Karpas-422 (cell line): Measurements from ENCODE around the gene SLC25A52. TPM values are rescaled to one million over a fixed set of nuclear protein-coding genes. Genes with fewer than 3 reads are reported as not detected.
"Not testable (repeated sequence)": the region's sequence is repeated elsewhere in the genome, so short reads cannot be mapped to it uniquely, and the experiment has no call there.

Source experiments
- DNase-seq: peaks from one replicate; pipeline ENCODE4 v3.0.0-alpha.2; 2015
- H2AFZ ChIP-seq: fragments of 200-600 bp; sonication (generic); 2 replicates; pipeline ENCODE4 v1.6.1; 2014; ENCODE audit warnings: antibody characterized with exemption, low read length, mixed read lengths
- H3K27ac ChIP-seq: fragments of 200-600 bp; sonication (generic); 2 replicates; pipeline ENCODE4 v1.5.1; 2014; ENCODE audit warnings: mild to moderate bottlenecking, low read length, moderate library complexity
- H3K27me3 ChIP-seq: fragments of 200-600 bp; sonication (generic); 2 replicates; pipeline ENCODE4 v1.6.1; 2014; ENCODE audit warnings: low read length, mixed read lengths
- H3K36me3 ChIP-seq: fragments of 200-600 bp; sonication (generic); 2 replicates; pipeline ENCODE4 v1.6.1; 2014; ENCODE audit warnings: low read length, mixed read lengths; ENCODE audit not compliant: insufficient read depth
- H3K4me1 ChIP-seq: fragments of 200-600 bp; sonication (generic); 2 replicates; pipeline ENCODE4 v1.6.1; 2014; ENCODE audit warnings: mild to moderate bottlenecking, low read length, mixed read lengths
- H3K4me2 ChIP-seq: fragments of 200-600 bp; sonication (generic); 2 replicates; pipeline ENCODE4 v1.6.1; 2014; ENCODE audit warnings: low read length, low read depth, mild to moderate bottlenecking; ENCODE audit not compliant: poor library complexity, severe bottlenecking
- H3K4me3 ChIP-seq: fragments of 200-600 bp; sonication (generic); 2 replicates; pipeline ENCODE4 v1.5.1; 2014; ENCODE audit warnings: mild to moderate bottlenecking, antibody characterized with exemption, low read length, mixed read lengths
- H3K79me2 ChIP-seq: fragments of 200-600 bp; sonication (generic); 2 replicates; pipeline ENCODE4 v1.6.1; 2014; ENCODE audit warnings: mild to moderate bottlenecking, low read length, mixed read lengths
- H3K9ac ChIP-seq: fragments of 200-600 bp; sonication (generic); 2 replicates; pipeline ENCODE4 v1.6.0; 2014; ENCODE audit warnings: low read length
- H3K9me2 ChIP-seq: fragments of 200-600 bp; sonication (generic), shearing (Covaris generic); replicated peaks from 2 replicates; pipeline ENCODE4 v1.6.0; 2014; ENCODE audit warnings: mild to moderate bottlenecking, low read length, moderate library complexity; ENCODE audit not compliant: insufficient read depth
- H3K9me3 ChIP-seq: fragments of 300-700, 200-600 bp; sonication (generic); 2 replicates; pipeline ENCODE4 v1.6.1; 2014; ENCODE audit warnings: low read length, mixed read lengths
- H4K20me1 ChIP-seq: fragments of 200-600 bp; sonication (generic); 2 replicates; pipeline ENCODE4 v1.6.1; 2014; ENCODE audit warnings: mild to moderate bottlenecking, antibody characterized with exemption, low read length, low read depth; ENCODE audit not compliant: insufficient read depth
- total RNA-seq: library from RNA; depleted of rRNA; stranded (reverse); fragments of >200 nt; shearing (Covaris generic); gene quantifications from 2 replicates; pipeline ENCODE4 v1.2.3, GENCODE V29; 2014; ENCODE audit warnings: low replicate concordance

The SLC25A52 gene
- total RNA-seq, 1 experiment from 2014 or later = not detected

GRCh38 chr18:31738460-31739407 is 21.9 kb downstream of the SLC25A52 start:
- H4K20me1 ChIP-seq = no peaks in the 10 kb centered on the region
- H3K9ac ChIP-seq = no peak overlapping the region
- peaks cover 5% of the 10 kb centered on the region; the same call in 1 of the 2 replicates for H3K9me3 ChIP-seq
- peak; percentile 36 for DNase-seq
- H3K4me2 ChIP-seq = no peak overlapping the region
- H3K79me2 ChIP-seq = no peaks in the 10 kb centered on the region
- peaks cover 15% of the 10 kb centered on the region for H3K4me1 ChIP-seq
- H3K27ac ChIP-seq = no peak overlapping the region
- no peak overlapping the region for H3K4me3 ChIP-seq
- no peaks in the 10 kb centered on the region for H3K9me2 ChIP-seq
- no peaks in the 10 kb centered on the region for H3K36me3 ChIP-seq
- no peak overlapping the region for H2AFZ ChIP-seq
- H3K27me3 ChIP-seq = no peaks in the 10 kb centered on the region

- Histone ChIP-seq H3K9me3 (peaks cover 5% of the 10 kb centered on the region; the same call in 1 of the 2 replicates), H3K27ac (no peak overlapping the region), H3K4me2 (no peak overlapping the region), H3K27me3 (no peaks in the 10 kb centered on the region), H3K4me1 (peaks cover 15% of the 10 kb centered on the region), H3K36me3 (no peaks in the 10 kb centered on the region), H3K4me3 (no peak overlapping the region), H3K9ac (no peak overlapping the region), H3K79me2 (no peaks in the 10 kb centered on the region), H4K20me1 (no peaks in the 10 kb centered on the region), H2AFZ (peak overlapping the region; percentile 47), H3K9me2 (no peaks in the 10 kb centered on the region)
- peak; percentile 61 for DNase-seq
Observed at GRCh38 chr18:31736630-31737029, 24.1 kb downstream of the SLC25A52 start.

GRCh38 chr18:31731628-31732027 is 29.1 kb downstream of the SLC25A52 start:
- Histone ChIP-seq H3K27me3 (no peaks in the 10 kb centered on the region), H3K36me3 (no peaks in the 10 kb centered on the region), H3K9me2 (no peaks in the 10 kb centered on the region), H4K20me1 (no peaks in the 10 kb centered on the region), H3K4me2 (no peak overlapping the region), H3K9me3 (no peaks in the 10 kb centered on the region), H2AFZ (no peak overlapping the region), H3K9ac (no peak overlapping the region), H3K79me2 (no peaks in the 10 kb centered on the region), H3K27ac (no peak overlapping the region), H3K4me3 (no peak overlapping the region), H3K4me1 (peaks cover 3% of the 10 kb centered on the region)
- no peak for DNase-seq

GRCh38 chr18:31729196-31729595 is 31.5 kb downstream of the SLC25A52 start:
- H2AFZ ChIP-seq = not testable (repeated sequence)

GRCh38 chr18:31723990-31724711 is 36.5 kb downstream of the SLC25A52 start:
- H3K4me1 ChIP-seq = no peaks in the 10 kb centered on the region
- no peaks in the 10 kb centered on the region for H3K36me3 ChIP-seq
- H4K20me1 ChIP-seq = no peaks in the 10 kb centered on the region
- H3K9ac ChIP-seq = no peak overlapping the region
- DNase-seq = no peak
- H3K9me3 ChIP-seq = 0 out of 2 replicates have a peak, but pooled peaks cover 5% of the 10 kb centered on the region
- H3K4me2 ChIP-seq = no peak overlapping the region
- H3K79me2 ChIP-seq = no peaks in the 10 kb centered on the region
- no peak overlapping the region for H3K27ac ChIP-seq
- H3K4me3 ChIP-seq = no peak overlapping the region
- H3K9me2 ChIP-seq = no peaks in the 10 kb centered on the region
- no peaks in the 10 kb centered on the region for H3K27me3 ChIP-seq
- H2AFZ ChIP-seq = no peak overlapping the region

More at GRCh38 chr18:31729196-31729595, 31.5 kb downstream of the SLC25A52 start:
- H3K4me2 ChIP-seq, H3K79me2 ChIP-seq, H3K9me2 ChIP-seq, H3K9ac ChIP-seq, DNase-seq, H3K4me1 ChIP-seq, H3K9me3 ChIP-seq, H3K36me3 ChIP-seq, H3K27me3 ChIP-seq, H3K4me3 ChIP-seq, H4K20me1 ChIP-seq, H3K27ac ChIP-seq: not testable (repeated sequence)

- H3K27me3 ChIP-seq = no peaks in the 10 kb centered on the region
- H3K9me2 ChIP-seq = no peaks in the 10 kb centered on the region
- H3K4me1 ChIP-seq = no peaks in the 10 kb centered on the region
- no peak overlapping the region for H2AFZ ChIP-seq
- H3K27ac ChIP-seq = no peak overlapping the region
- H3K4me2 ChIP-seq = no peak overlapping the region
- no peaks in the 10 kb centered on the region for H4K20me1 ChIP-seq
- H3K9ac ChIP-seq = no peak overlapping the region
- H3K36me3 ChIP-seq = no peaks in the 10 kb centered on the region
- 0 out of 2 replicates have a peak, but pooled peaks cover 5% of the 10 kb centered on the region for H3K9me3 ChIP-seq
- DNase-seq = no peak
- no peak overlapping the region for H3K4me3 ChIP-seq
- no peaks in the 10 kb centered on the region for H3K79me2 ChIP-seq
Observed at GRCh38 chr18:31723639-31723989, 37.1 kb downstream of the SLC25A52 start.

- Histone ChIP-seq H3K27me3 (0 out of 2 replicates have a peak, but pooled peaks cover 3% of the 10 kb centered on the region), H4K20me1 (no peaks in the 10 kb centered on the region), H3K4me2 (no peak overlapping the region), H3K9me3 (0 out of 2 replicates have a peak, but pooled peaks cover 5% of the 10 kb centered on the region), H3K36me3 (no peaks in the 10 kb centered on the region), H3K27ac (no peak overlapping the region), H2AFZ (no peak overlapping the region), H3K9ac (no peak overlapping the region), H3K4me1 (no peaks in the 10 kb centered on the region), H3K9me2 (no peaks in the 10 kb centered on the region), H3K4me3 (no peak overlapping the region), H3K79me2 (no peaks in the 10 kb centered on the region)
- peak; percentile 93 for DNase-seq
Observed at GRCh38 chr18:31722369-31722957, 38.2 kb downstream of the SLC25A52 start.

- H3K9me3 ChIP-seq = 0 out of 2 replicates have a peak, but pooled peaks cover 5% of the 10 kb centered on the region
- H3K79me2 ChIP-seq = no peaks in the 10 kb centered on the region
- H3K4me3 ChIP-seq = no peak overlapping the region
- H3K27me3 ChIP-seq = 0 out of 2 replicates have a peak, but pooled peaks cover 3% of the 10 kb centered on the region
- no peak overlapping the region for H3K27ac ChIP-seq
- no peak overlapping the region for H3K9ac ChIP-seq
- DNase-seq = no peak
- H3K4me1 ChIP-seq = no peaks in the 10 kb centered on the region
- no peaks in the 10 kb centered on the region for H3K36me3 ChIP-seq
- no peak overlapping the region for H2AFZ ChIP-seq
- H3K4me2 ChIP-seq = no peak overlapping the region
- no peaks in the 10 kb centered on the region for H4K20me1 ChIP-seq
- H3K9me2 ChIP-seq = no peaks in the 10 kb centered on the region
Observed at GRCh38 chr18:31721601-31722000, 39.1 kb downstream of the SLC25A52 start.
